HepG2 (cell line): Measurements from ENCODE around the gene TSKU. TPM values are rescaled to one million over a fixed set of nuclear protein-coding genes. Genes with fewer than 3 reads are reported as not detected.

Experiments
- HNF4A ChIP-seq: sonication (generic); formaldehyde crosslinking; IDR thresholded peaks from 2 replicates; pipeline ENCODE4 v1.4.0; 2020; ENCODE audit warnings: missing genetic modification reagents
- MED1 ChIP-seq: sonication (generic); formaldehyde crosslinking; IDR thresholded peaks from 2 replicates; pipeline ENCODE4 v1.4.0; 2020; ENCODE audit warnings: missing genetic modification reagents
- MTA3 ChIP-seq: sonication (generic); formaldehyde crosslinking; IDR thresholded peaks from 2 replicates; pipeline ENCODE4 v1.4.0; 2020; ENCODE audit warnings: missing genetic modification reagents
- MXD4 ChIP-seq: IDR thresholded peaks from 2 replicates; pipeline ENCODE4 v1.6.1; 2016; ENCODE audit warnings: mild to moderate bottlenecking, missing biosample characterization, missing genetic modification reagents
- PAF1 ChIP-seq: IDR thresholded peaks from 2 replicates; pipeline ENCODE4 v1.6.1; 2016; ENCODE audit warnings: missing genetic modification reagents, missing compliant biosample characterization
- SAP130 ChIP-seq: IDR thresholded peaks from 2 replicates; pipeline ENCODE4 v1.6.1; 2016; ENCODE audit warnings: low read depth
- ZNF335 ChIP-seq: sonication (generic); formaldehyde crosslinking; IDR thresholded peaks from 2 replicates; pipeline ENCODE4 v1.4.0; 2020; ENCODE audit warnings: missing genetic modification reagents
- ZNF501 ChIP-seq: sonication (generic); formaldehyde crosslinking; IDR thresholded peaks from 2 replicates; pipeline ENCODE4 v1.5.1; 2020; ENCODE audit warnings: mild to moderate bottlenecking, moderate library complexity, missing genetic modification reagents
- polyA plus RNA-seq, 8 experiments: library from polyadenylated mRNA; depleted of rRNA in 3 of 8; stranded (reverse) in 7 of 8; unstranded in 1 of 8; fragments of >200 nt; fragmentation: Illumina TruSeq in 4 of 8; extraction: Trizol in 4 of 8; gene quantifications; 2 replicates each; pipeline versions ENCODE4 v1.2.1 to v1.2.3, GENCODE V29; 2011 to 2016; ENCODE audit warnings: low read depth in 4 of 8, missing spikeins in 1 of 8, mixed read lengths in 1 of 8; ENCODE audit not compliant: insufficient read depth in 1 of 8
- total RNA-seq, 5 experiments: library from RNA; depleted of rRNA; stranded (reverse); fragments of >200 nt; fragmentation: Illumina TruSeq; extraction: Trizol; gene quantifications; 2 replicates each; pipeline ENCODE4 v1.2.3, GENCODE V29; 2016; ENCODE audit warnings: low read depth in 1 of 5
- TF ChIP-seq, protein P1 (sequence below): sonication (generic); formaldehyde crosslinking; IDR thresholded peaks from 2 replicates; pipeline ENCODE4 v1.9.0; 2021; ENCODE audit warnings: mild to moderate bottlenecking, missing genetic modification reagents
- TF ChIP-seq, protein P2 (sequence below): IDR thresholded peaks from 2 replicates; pipeline ENCODE4 v1.6.1; 2016
- TF ChIP-seq, protein P3 (sequence below): IDR thresholded peaks from 2 replicates; pipeline ENCODE4 v1.6.1; 2016
- TF ChIP-seq, protein P4 (sequence below): IDR thresholded peaks from 2 replicates; pipeline ENCODE4 v1.6.1; 2018; ENCODE audit warnings: missing genetic modification reagents, mild to moderate bottlenecking, missing compliant biosample characterization
- TF ChIP-seq, protein P5 (sequence below): sonication (generic); formaldehyde crosslinking; IDR thresholded peaks from 2 replicates; pipeline ENCODE4 v1.4.0; 2020; ENCODE audit warnings: mild to moderate bottlenecking, missing genetic modification reagents
- TF ChIP-seq, protein P6 (sequence below): sonication (generic); IDR thresholded peaks from 2 replicates; pipeline ENCODE4 v1.6.1; 2016; ENCODE audit warnings: low read depth, borderline replicate concordance
- TF ChIP-seq, protein P7 (sequence below): IDR thresholded peaks from 2 replicates; pipeline ENCODE4 v1.6.1; 2012; ENCODE audit warnings: inconsistent platforms

Gene TSKU
- total and polyA plus RNA-seq, 2 of the 13 experiments (the other 11 are each of a cell fraction or from before 2014, with no cell fraction given), result 20.3 to 21.4 TPM

DNA sequence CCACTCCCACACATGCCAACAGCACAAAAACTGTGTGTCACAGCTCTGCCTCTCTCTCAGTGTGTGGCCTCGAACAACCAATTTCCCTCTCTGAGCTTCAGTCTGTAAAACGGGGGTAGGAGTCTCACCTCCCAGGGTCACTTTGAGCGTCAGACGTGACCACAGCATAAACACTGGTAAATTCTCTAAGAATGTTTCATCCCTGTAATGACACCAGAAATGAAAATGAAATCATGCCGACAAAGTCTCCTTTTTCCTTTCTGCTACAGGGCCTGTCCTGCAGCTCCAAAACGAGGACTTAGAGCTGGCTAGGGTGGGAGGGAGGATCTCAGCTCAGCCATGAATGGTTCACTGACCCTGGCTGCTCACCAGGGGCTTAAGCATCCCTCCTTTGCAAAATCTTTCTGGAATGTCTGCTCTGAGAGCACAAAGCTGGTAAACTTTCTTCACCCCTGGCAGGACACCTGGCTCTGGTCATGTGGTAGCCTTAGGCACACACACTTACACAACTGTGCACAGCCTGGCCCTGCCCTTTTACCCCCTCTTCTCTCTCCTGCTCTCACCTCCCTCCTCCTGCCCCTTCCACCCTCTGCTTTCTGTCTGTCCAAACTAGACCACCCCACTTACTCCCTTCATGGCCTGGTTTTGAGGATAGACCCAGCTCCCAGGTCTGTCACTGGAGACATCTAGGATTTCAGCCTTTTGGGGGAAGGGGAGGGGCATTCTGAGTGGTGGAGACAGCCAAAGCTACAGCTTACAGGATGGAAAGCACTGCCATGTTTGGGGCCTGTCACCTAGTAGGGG is 12.3 kb upstream of the TSKU start (continued):
- TF ChIP-seq, protein P1, sequence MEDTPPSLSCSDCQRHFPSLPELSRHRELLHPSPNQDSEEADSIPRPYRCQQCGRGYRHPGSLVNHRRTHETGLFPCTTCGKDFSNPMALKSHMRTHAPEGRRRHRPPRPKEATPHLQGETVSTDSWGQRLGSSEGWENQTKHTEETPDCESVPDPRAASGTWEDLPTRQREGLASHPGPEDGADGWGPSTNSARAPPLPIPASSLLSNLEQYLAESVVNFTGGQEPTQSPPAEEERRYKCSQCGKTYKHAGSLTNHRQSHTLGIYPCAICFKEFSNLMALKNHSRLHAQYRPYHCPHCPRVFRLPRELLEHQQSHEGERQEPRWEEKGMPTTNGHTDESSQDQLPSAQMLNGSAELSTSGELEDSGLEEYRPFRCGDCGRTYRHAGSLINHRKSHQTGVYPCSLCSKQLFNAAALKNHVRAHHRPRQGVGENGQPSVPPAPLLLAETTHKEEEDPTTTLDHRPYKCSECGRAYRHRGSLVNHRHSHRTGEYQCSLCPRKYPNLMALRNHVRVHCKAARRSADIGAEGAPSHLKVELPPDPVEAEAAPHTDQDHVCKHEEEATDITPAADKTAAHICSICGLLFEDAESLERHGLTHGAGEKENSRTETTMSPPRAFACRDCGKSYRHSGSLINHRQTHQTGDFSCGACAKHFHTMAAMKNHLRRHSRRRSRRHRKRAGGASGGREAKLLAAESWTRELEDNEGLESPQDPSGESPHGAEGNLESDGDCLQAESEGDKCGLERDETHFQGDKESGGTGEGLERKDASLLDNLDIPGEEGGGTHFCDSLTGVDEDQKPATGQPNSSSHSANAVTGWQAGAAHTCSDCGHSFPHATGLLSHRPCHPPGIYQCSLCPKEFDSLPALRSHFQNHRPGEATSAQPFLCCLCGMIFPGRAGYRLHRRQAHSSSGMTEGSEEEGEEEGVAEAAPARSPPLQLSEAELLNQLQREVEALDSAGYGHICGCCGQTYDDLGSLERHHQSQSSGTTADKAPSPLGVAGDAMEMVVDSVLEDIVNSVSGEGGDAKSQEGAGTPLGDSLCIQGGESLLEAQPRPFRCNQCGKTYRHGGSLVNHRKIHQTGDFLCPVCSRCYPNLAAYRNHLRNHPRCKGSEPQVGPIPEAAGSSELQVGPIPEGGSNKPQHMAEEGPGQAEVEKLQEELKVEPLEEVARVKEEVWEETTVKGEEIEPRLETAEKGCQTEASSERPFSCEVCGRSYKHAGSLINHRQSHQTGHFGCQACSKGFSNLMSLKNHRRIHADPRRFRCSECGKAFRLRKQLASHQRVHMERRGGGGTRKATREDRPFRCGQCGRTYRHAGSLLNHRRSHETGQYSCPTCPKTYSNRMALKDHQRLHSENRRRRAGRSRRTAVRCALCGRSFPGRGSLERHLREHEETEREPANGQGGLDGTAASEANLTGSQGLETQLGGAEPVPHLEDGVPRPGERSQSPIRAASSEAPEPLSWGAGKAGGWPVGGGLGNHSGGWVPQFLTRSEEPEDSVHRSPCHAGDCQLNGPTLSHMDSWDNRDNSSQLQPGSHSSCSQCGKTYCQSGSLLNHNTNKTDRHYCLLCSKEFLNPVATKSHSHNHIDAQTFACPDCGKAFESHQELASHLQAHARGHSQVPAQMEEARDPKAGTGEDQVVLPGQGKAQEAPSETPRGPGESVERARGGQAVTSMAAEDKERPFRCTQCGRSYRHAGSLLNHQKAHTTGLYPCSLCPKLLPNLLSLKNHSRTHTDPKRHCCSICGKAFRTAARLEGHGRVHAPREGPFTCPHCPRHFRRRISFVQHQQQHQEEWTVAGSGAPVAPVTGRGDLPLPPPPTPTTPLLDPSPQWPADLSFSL (CRISPR knock-in tag), result peak; percentile 27; the same call in 1 of the 2 replicates
- TF ChIP-seq SAP130, result peak; percentile 28; the same call in 1 of the 2 replicates
- no peak for TF ChIP-seq PAF1 (CRISPR knock-in tag)
- TF ChIP-seq, protein P2, sequence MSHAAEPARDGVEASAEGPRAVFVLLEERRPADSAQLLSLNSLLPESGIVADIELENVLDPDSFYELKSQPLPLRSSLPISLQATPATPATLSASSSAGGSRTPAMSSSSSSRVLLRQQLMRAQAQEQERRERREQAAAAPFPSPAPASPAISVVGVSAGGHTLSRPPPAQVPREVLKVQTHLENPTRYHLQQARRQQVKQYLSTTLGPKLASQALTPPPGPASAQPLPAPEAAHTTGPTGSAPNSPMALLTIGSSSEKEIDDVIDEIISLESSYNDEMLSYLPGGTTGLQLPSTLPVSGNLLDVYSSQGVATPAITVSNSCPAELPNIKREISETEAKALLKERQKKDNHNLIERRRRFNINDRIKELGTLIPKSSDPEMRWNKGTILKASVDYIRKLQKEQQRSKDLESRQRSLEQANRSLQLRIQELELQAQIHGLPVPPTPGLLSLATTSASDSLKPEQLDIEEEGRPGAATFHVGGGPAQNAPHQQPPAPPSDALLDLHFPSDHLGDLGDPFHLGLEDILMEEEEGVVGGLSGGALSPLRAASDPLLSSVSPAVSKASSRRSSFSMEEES (CRISPR knock-in tag), result peak; percentile 68; the same call in 1 of the 2 replicates
- no peak; the same call in 1 of the 2 replicates for TF ChIP-seq MXD4
- TF ChIP-seq MTA3 (CRISPR knock-in tag), result no peak
- TF ChIP-seq, protein P3, sequence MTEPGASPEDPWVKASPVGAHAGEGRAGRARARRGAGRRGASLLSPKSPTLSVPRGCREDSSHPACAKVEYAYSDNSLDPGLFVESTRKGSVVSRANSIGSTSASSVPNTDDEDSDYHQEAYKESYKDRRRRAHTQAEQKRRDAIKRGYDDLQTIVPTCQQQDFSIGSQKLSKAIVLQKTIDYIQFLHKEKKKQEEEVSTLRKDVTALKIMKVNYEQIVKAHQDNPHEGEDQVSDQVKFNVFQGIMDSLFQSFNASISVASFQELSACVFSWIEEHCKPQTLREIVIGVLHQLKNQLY (CRISPR knock-in tag), result 0 out of 2 replicates have a peak, but pooled peaks have one; percentile 9
- TF ChIP-seq ZNF501 (CRISPR knock-in tag), result 0 out of 2 replicates have a peak, but pooled peaks have one; percentile 32
- TF ChIP-seq ZNF335 (CRISPR knock-in tag), result 0 out of 2 replicates have a peak, but pooled peaks have one; percentile 65
- TF ChIP-seq, protein P4, sequence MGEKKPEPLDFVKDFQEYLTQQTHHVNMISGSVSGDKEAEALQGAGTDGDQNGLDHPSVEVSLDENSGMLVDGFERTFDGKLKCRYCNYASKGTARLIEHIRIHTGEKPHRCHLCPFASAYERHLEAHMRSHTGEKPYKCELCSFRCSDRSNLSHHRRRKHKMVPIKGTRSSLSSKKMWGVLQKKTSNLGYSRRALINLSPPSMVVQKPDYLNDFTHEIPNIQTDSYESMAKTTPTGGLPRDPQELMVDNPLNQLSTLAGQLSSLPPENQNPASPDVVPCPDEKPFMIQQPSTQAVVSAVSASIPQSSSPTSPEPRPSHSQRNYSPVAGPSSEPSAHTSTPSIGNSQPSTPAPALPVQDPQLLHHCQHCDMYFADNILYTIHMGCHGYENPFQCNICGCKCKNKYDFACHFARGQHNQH, result peak; percentile 2; the same call in 1 of the 2 replicates
- peak; percentile 59 for TF ChIP-seq HNF4A (CRISPR knock-in tag)
- TF ChIP-seq, protein P5, sequence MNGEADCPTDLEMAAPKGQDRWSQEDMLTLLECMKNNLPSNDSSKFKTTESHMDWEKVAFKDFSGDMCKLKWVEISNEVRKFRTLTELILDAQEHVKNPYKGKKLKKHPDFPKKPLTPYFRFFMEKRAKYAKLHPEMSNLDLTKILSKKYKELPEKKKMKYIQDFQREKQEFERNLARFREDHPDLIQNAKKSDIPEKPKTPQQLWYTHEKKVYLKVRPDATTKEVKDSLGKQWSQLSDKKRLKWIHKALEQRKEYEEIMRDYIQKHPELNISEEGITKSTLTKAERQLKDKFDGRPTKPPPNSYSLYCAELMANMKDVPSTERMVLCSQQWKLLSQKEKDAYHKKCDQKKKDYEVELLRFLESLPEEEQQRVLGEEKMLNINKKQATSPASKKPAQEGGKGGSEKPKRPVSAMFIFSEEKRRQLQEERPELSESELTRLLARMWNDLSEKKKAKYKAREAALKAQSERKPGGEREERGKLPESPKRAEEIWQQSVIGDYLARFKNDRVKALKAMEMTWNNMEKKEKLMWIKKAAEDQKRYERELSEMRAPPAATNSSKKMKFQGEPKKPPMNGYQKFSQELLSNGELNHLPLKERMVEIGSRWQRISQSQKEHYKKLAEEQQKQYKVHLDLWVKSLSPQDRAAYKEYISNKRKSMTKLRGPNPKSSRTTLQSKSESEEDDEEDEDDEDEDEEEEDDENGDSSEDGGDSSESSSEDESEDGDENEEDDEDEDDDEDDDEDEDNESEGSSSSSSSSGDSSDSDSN, result no peak
- peak; percentile 37; the same call in 1 of the 2 replicates for TF ChIP-seq MED1 (CRISPR knock-in tag)
- TF ChIP-seq, protein P6, sequence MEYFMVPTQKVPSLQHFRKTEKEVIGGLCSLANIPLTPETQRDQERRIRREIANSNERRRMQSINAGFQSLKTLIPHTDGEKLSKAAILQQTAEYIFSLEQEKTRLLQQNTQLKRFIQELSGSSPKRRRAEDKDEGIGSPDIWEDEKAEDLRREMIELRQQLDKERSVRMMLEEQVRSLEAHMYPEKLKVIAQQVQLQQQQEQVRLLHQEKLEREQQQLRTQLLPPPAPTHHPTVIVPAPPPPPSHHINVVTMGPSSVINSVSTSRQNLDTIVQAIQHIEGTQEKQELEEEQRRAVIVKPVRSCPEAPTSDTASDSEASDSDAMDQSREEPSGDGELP, result peak; percentile 70; the same call in 1 of the 2 replicates
- TF ChIP-seq, protein P7, sequence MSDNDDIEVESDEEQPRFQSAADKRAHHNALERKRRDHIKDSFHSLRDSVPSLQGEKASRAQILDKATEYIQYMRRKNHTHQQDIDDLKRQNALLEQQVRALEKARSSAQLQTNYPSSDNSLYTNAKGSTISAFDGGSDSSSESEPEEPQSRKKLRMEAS, result peak; percentile 38; the same call in 1 of the 2 replicates
